Testis (tissue), 3 donors: ENCODE data around the gene DYRK1A. TPM values are rescaled to one million over a fixed set of nuclear protein-coding genes. Genes with fewer than 3 reads are reported as not detected.

ENCODE experiments used
- DNase-seq: peaks from one replicate; pipeline ENCODE4 v3.0.0-alpha.2; 2019
- H3K27ac ChIP-seq, 2 donors: fragments of 200-600 bp; sonication (generic); one replicate each; pipeline ENCODE4 v1.5.1; 2019
- H3K27me3 ChIP-seq: fragments of 200-600 bp; sonication (generic); one replicate; pipeline ENCODE4 v1.5.1; 2019
- H3K36me3 ChIP-seq: fragments of 200-600 bp; sonication (generic); one replicate; pipeline ENCODE4 v1.5.1; 2017; ENCODE audit warnings: low read depth; ENCODE audit errors: missing control alignments
- H3K4me1 ChIP-seq: fragments of 200-600 bp; sonication (generic); one replicate; pipeline ENCODE4 v1.5.1; 2019
- H3K4me3 ChIP-seq, 2 donors: fragments of 200-600 bp; sonication (generic); one replicate each; pipeline ENCODE4 v1.5.1; 2017 to 2019
- H3K9me3 ChIP-seq: fragments of 200-600 bp; sonication (generic); one replicate; pipeline ENCODE4 v1.5.1; 2017
- CTCF ChIP-seq, 3 experiments: fragments of 450-650 bp in 2 of 3; fragments of 200-600 bp in 1 of 3; sonication (generic) in 1 of 3; IDR thresholded peaks; one replicate each; pipeline ENCODE4 v1.5.1; 2016 to 2019; ENCODE audit warnings: antibody characterized with exemption in 3 of 3, mild to moderate bottlenecking in 2 of 3, moderate library complexity in 1 of 3
- POLR2A ChIP-seq: fragments of 450-650 bp; IDR thresholded peaks from one replicate; pipeline ENCODE4 v1.6.1; 2017; ENCODE audit warnings: antibody characterized with exemption, mild to moderate bottlenecking, moderate library complexity
- WGBS, 2 donors: methylation state at CpG; one replicate each; pipeline ENCODE4 v1.1.5; 2018; 5-methylcytosine and 5-hydroxymethylcytosine counted together
- intact Hi-C: fragments of 100-400 bp; cut with DNase I; formaldehyde crosslinking; loops from one replicate; pipeline ENCODE4 v1.15.1; 2023; ENCODE audit warnings: low total_unique reads
- polyA plus RNA-seq: library from polyadenylated mRNA; stranded (reverse); fragments of 350-450 nt; fragmentation: Illumina TruSeq; extraction: RNeasy Lipid Tissue Mini Kit (QIAGEN cat#74804); gene quantifications from one replicate; pipeline ENCODE4 v1.2.3, GENCODE V29; 2014; ENCODE audit warnings: low read depth, low replicate concordance; ENCODE audit not compliant: insufficient read depth
- total RNA-seq, 2 donors: library from RNA; depleted of rRNA; stranded (reverse); fragments of >200 nt; gene quantifications; one replicate each; pipeline ENCODE4 v1.2.3, GENCODE V29; 2016

DYRK1A gene
- total and polyA plus RNA-seq, 3 donors from 2014 or later = 68.6 to 166 (median 141) TPM

GRCh38 chr21:37384416-37384815 is 17.8 kb downstream of the DYRK1A start:
- intact Hi-C loops = no loop called here
- Histone ChIP-seq H3K36me3 (no peaks in the 10 kb centered on the region), H3K4me3 (no peak overlapping the region), H3K4me1 (peaks cover 19% of the 10 kb centered on the region), H3K9me3 (no peaks in the 10 kb centered on the region), H3K27me3 (no peaks in the 10 kb centered on the region), H3K27ac (no peak overlapping the region)
- TF ChIP-seq POLR2A (no peak), CTCF (IDR thresholded peaks at IDR 0.05) (no peak)
- DNase-seq = no peak
- 76 to 89% methylated on average over 1 of the region's 1 CpG for WGBS, 2 donors

GRCh38 chr21:37385179-37385765 is 18.7 kb downstream of the DYRK1A start:
- H3K4me3 ChIP-seq = no peak overlapping the region
- H3K36me3 ChIP-seq = no peaks in the 10 kb centered on the region
- intact Hi-C loops = no loop called here
- WGBS, 2 donors = 88 to 90% methylated on average over 5 of the region's 5 CpGs
- TF ChIP-seq POLR2A = no peak
- TF ChIP-seq CTCF (IDR thresholded peaks at IDR 0.05) = no peak
- no peaks in the 10 kb centered on the region for H3K9me3 ChIP-seq
- H3K27ac ChIP-seq = no peak overlapping the region
- DNase-seq = no peak
- peaks cover 12% of the 10 kb centered on the region for H3K4me1 ChIP-seq
- no peaks in the 10 kb centered on the region for H3K27me3 ChIP-seq

- Histone ChIP-seq H3K36me3 (no peaks in the 10 kb centered on the region), H3K4me3 (no peak overlapping the region), H3K27ac (no peak overlapping the region), H3K9me3 (no peaks in the 10 kb centered on the region), H3K27me3 (no peaks in the 10 kb centered on the region), H3K4me1 (peaks cover 4% of the 10 kb centered on the region)
- WGBS, 2 donors = 81 to 91% methylated on average over 8 of the region's 8 CpGs
- TF ChIP-seq POLR2A (no peak), CTCF (IDR thresholded peaks at IDR 0.05) (no peak)
- intact Hi-C loops = no loop called here
- no peak for DNase-seq
Measured at GRCh38 chr21:37386151-37386550, 19.6 kb downstream of the DYRK1A start.

GRCh38 chr21:37389456-37389855 is 22.9 kb downstream of the DYRK1A start:
- Histone ChIP-seq H3K27ac (no peak overlapping the region), H3K27me3 (no peaks in the 10 kb centered on the region), H3K9me3 (no peaks in the 10 kb centered on the region), H3K36me3 (no peaks in the 10 kb centered on the region), H3K4me1 (peaks cover 4% of the 10 kb centered on the region), H3K4me3 (no peak overlapping the region)
- 75 to 86% methylated on average over 5 of the region's 5 CpGs for WGBS, 2 donors
- DNase-seq = no peak
- intact Hi-C loops = no loop called here
- TF ChIP-seq CTCF (IDR thresholded peaks at IDR 0.05) = no peak
- TF ChIP-seq POLR2A = no peak

GRCh38 chr21:37391666-37392065 is 25.1 kb downstream of the DYRK1A start:
- H3K4me1 ChIP-seq = peaks cover 4% of the 10 kb centered on the region
- H3K4me3 ChIP-seq = no peak overlapping the region
- WGBS, 2 donors = 61 to 66% methylated on average over 3 of the region's 3 CpGs
- H3K27ac ChIP-seq = no peak overlapping the region
- no peaks in the 10 kb centered on the region for H3K27me3 ChIP-seq
- no peak for DNase-seq
- TF ChIP-seq CTCF (IDR thresholded peaks at IDR 0.05) = no peak
- TF ChIP-seq POLR2A = no peak
- H3K9me3 ChIP-seq = no peaks in the 10 kb centered on the region
- intact Hi-C loops = no loop called here
- H3K36me3 ChIP-seq = no peaks in the 10 kb centered on the region
